Panc1 (cell line): Measurements from ENCODE around the gene ABO. TPM values are rescaled to one million over a fixed set of nuclear protein-coding genes. Genes with fewer than 3 reads are reported as not detected.
"Not testable (repeated sequence)": the region's sequence is repeated elsewhere in the genome, so short reads cannot be mapped to it uniquely, and the experiment has no call there.

Experiments used
- ATAC-seq: fragments of 200-7000 bp; cut with Tn5 transposase; 2 replicates; pipeline ENCODE4 v1.9.1; 2020; ENCODE audit warnings: mild to moderate bottlenecking, moderate library complexity
- BruUV-seq: library from RNA; stranded (reverse); fragments of 400-500 nt; replicated peaks from 2 replicates; lab custom pipeline; 2021; lab: Mats Ljungman, UMichigan
- CTCF ChIA-PET: fragments of 300-600 bp; sonication (Branson Sonifier 250); formaldehyde crosslinking; loops from one replicate; lab custom pipeline; 2022; ENCODE audit warnings: antibody characterized with exemption; lab: Charles Lee
- POLR2A ChIA-PET: fragments of 300-600 bp; sonication (Branson Sonifier 250); formaldehyde crosslinking; loops from one replicate; lab custom pipeline; 2022; ENCODE audit warnings: antibody characterized with exemption; lab: Charles Lee
- DNase-seq: peaks from one replicate; pipeline ENCODE4 v3.0.0-alpha.2; 2010; ENCODE audit warnings: low read depth, low spot score
- H3K27ac ChIP-seq: 2 replicates; pipeline ENCODE4 v1.5.1; 2011; ENCODE audit warnings: mild to moderate bottlenecking, low read length, inconsistent platforms
- H3K27me3 ChIP-seq: fragments of 200-500 bp; sonication (Bioruptor generic); 2 replicates; pipeline ENCODE4 v1.6.0; 2014; ENCODE audit warnings: low read length, inconsistent platforms; ENCODE audit not compliant: control insufficient read depth, insufficient read depth
- H3K36me3 ChIP-seq: fragments of 200-500 bp; sonication (Bioruptor generic); 2 replicates; pipeline ENCODE4 v1.5.1; 2014; ENCODE audit warnings: inconsistent platforms, mild to moderate bottlenecking, low read length, moderate library complexity; ENCODE audit not compliant: control insufficient read depth, insufficient read depth
- H3K4me1 ChIP-seq: 2 replicates; pipeline ENCODE4 v1.5.1; 2011; ENCODE audit warnings: inconsistent platforms, mild to moderate bottlenecking, low read length, moderate library complexity; ENCODE audit not compliant: control insufficient read depth, insufficient read depth
- H3K4me3 ChIP-seq, 2 experiments: 2 replicates each; pipeline ENCODE4 v1.5.1; 2011 to 2012; ENCODE audit warnings: low read depth in 2 of 2, low read length in 2 of 2, mild to moderate bottlenecking in 2 of 2, inconsistent platforms in 1 of 2, moderate library complexity in 1 of 2
- H3K9me3 ChIP-seq: fragments of 200-500 bp; sonication (Bioruptor generic); 2 replicates; pipeline ENCODE4 v1.5.1; 2014; ENCODE audit warnings: low read depth, mild to moderate bottlenecking, inconsistent platforms, low read length, moderate library complexity; ENCODE audit not compliant: control insufficient read depth, insufficient read depth
- CTCF ChIP-seq: fragments of 450-650 bp; IDR thresholded peaks from 2 replicates; pipeline ENCODE4 v1.5.1; 2017; ENCODE audit warnings: mild to moderate bottlenecking
- REST ChIP-seq, 2 experiments: IDR thresholded peaks; 2 replicates each; pipeline ENCODE4 v1.6.1; 2011 to 2012; ENCODE audit warnings: low read depth in 2 of 2, control low read depth in 1 of 2, low read length in 1 of 2, mild to moderate bottlenecking in 1 of 2, moderate library complexity in 1 of 2; ENCODE audit not compliant: insufficient read depth in 1 of 2
- SIN3A ChIP-seq: IDR thresholded peaks from 2 replicates; pipeline ENCODE4 v1.6.1; 2012; ENCODE audit warnings: low read depth, mild to moderate bottlenecking, low read length, moderate library complexity, borderline replicate concordance; ENCODE audit not compliant: insufficient read depth
- TCF7L2 ChIP-seq: IDR thresholded peaks from 2 replicates; pipeline ENCODE4 v1.6.1; 2011; ENCODE audit warnings: mild to moderate bottlenecking, low read depth, low read length, inconsistent platforms
- in situ Hi-C: cut with HindIII; loops from 2 replicates; pipeline ENCODE4 v1.10.0; 2016; ENCODE audit warnings: low sequenced_read_pairs, low pct_unique_long_range_greater_than_20kb
- intact Hi-C: fragments of 100-400 bp; cut with micrococcal nuclease; formaldehyde crosslinking; loops from one replicate; pipeline ENCODE4 v1.10.0; 2022; ENCODE audit not compliant: unreplicated experiment
- total RNA-seq: library from RNA; stranded (reverse); gene quantifications from one replicate; pipeline ENCODE4 v1.2.1, GENCODE V29; 2021; ENCODE audit not compliant: unreplicated experiment

The ABO gene
- total RNA-seq, 1 experiment from 2014 or later, result 0.10 TPM

- POLR2A ChIA-PET, result no interaction called here
- intact Hi-C loops, result no loop called here
- Histone ChIP-seq H3K27ac (no peak overlapping the region), H3K4me1 (no peaks in the 10 kb centered on the region), H3K36me3 (no peaks in the 10 kb centered on the region), H3K4me3 (no peak overlapping the region), H3K9me3 (no peaks in the 10 kb centered on the region), H3K27me3 (no peaks in the 10 kb centered on the region)
- DNase-seq (no peak), ATAC-seq (no peak)
- CTCF ChIA-PET, result no interaction called here
- TF ChIP-seq SIN3A (no peak), CTCF (no peak), REST (IDR thresholded peaks at IDR 0.05; ENCODE audit: insufficient read depth in 1 of 2, low read depth in 2 of 2, low read length in 1 of 2) (no peak), TCF7L2 (no peak)
- BruUV-seq, result no TSS peak
- in situ Hi-C loops, result no loop called here
These were observed 68.7 kb downstream of the ABO start for GRCh38 chr9:133205996-133206931.

- intact Hi-C loops, H3K36me3 ChIP-seq, BruUV-seq, DNase-seq, in situ Hi-C loops, H3K9me3 ChIP-seq, CTCF ChIA-PET, H3K4me3 ChIP-seq, H3K27me3 ChIP-seq, H3K4me1 ChIP-seq, H3K27ac ChIP-seq, ATAC-seq, POLR2A ChIA-PET: not testable (repeated sequence)
These were observed 69.5 kb downstream of the ABO start for GRCh38 chr9:133205481-133205887.

Other genes starting within 250 kb of the ABO start
- 47.7 TPM for gene GTF3C5, start 244.2 kb downstream of the ABO start, total RNA-seq
- 4.3 TPM for gene CEL, start 213.2 kb downstream of the ABO start, total RNA-seq
- gene RALGDS, start 154.0 kb downstream of the ABO start, total RNA-seq, result 25.8 TPM
- gene GBGT1, start 111.3 kb downstream of the ABO start, total RNA-seq, result 1.8 TPM
- not detected for gene OBP2B, start 66.0 kb downstream of the ABO start, total RNA-seq
- gene SURF6, start 61.0 kb upstream of the ABO start, total RNA-seq, result 16.1 TPM
- 26.2 TPM for gene MED22, start 72.9 kb upstream of the ABO start, total RNA-seq
- 1,104 TPM for gene RPL7A, start 73.0 kb upstream of the ABO start, total RNA-seq
- gene SURF1, start 81.3 kb upstream of the ABO start, total RNA-seq, result 45.6 TPM
- 19.2 TPM for gene SURF2, start 81.3 kb upstream of the ABO start, total RNA-seq
- 149 TPM for gene SURF4, start 100.9 kb upstream of the ABO start, total RNA-seq
- gene STKLD1, start 101.2 kb upstream of the ABO start, total RNA-seq, result 0.74 TPM
- 19.9 TPM for gene REXO4, start 142.8 kb upstream of the ABO start, total RNA-seq
- gene ADAMTS13, start 147.2 kb upstream of the ABO start, total RNA-seq, result 3.4 TPM
- 13.9 TPM for gene CACFD1, start 184.8 kb upstream of the ABO start, total RNA-seq
- 48.2 TPM for gene SLC2A6, start 203.9 kb upstream of the ABO start, total RNA-seq
- gene MYMK, start 249.8 kb upstream of the ABO start, total RNA-seq, result not detected